ENCODE measurements around the gene NR1I3.

Gene NR1I3

GRCh38 chr1:161196521-161197451, 41.2 kb downstream of the NR1I3 start:
- DNase-seq (ENCODE audit: extremely low read depth in 1 of 2, low read depth in 1 of 2), result no peak

- no peak for DNase-seq (ENCODE audit: extremely low read depth in 1 of 2, low read depth in 1 of 2)
Measured at GRCh38 chr1:161196111-161196510, 41.9 kb downstream of the NR1I3 start.

- no peak for DNase-seq (ENCODE audit: extremely low read depth in 1 of 2, low read depth in 1 of 2)
Measured at GRCh38 chr1:161195171-161195570, 42.8 kb downstream of the NR1I3 start.

GRCh38 chr1:161193561-161194235, 44.3 kb downstream of the NR1I3 start:
- DNase-seq (ENCODE audit: extremely low read depth in 1 of 2, low read depth in 1 of 2), result no peak

- DNase-seq (ENCODE audit: extremely low read depth in 1 of 2, low read depth in 1 of 2), result peak in 1 of 2 donors; percentile 38
Measured at GRCh38 chr1:161192476-161193465, 45.2 kb downstream of the NR1I3 start.

GRCh38 chr1:161191971-161192370, 46.0 kb downstream of the NR1I3 start:
- no peak for DNase-seq (ENCODE audit: extremely low read depth in 1 of 2, low read depth in 1 of 2)

- no peak for DNase-seq (ENCODE audit: extremely low read depth in 1 of 2, low read depth in 1 of 2)
Measured at GRCh38 chr1:161190962-161191521, 47.0 kb downstream of the NR1I3 start.

GRCh38 chr1:161189036-161189435, 49.0 kb downstream of the NR1I3 start:
- no peak for DNase-seq (ENCODE audit: extremely low read depth in 1 of 2, low read depth in 1 of 2)

- no peak for DNase-seq (ENCODE audit: extremely low read depth in 1 of 2, low read depth in 1 of 2)
Measured at GRCh38 chr1:161188381-161188780, 49.6 kb downstream of the NR1I3 start.

GRCh38 chr1:161187311-161187710, 50.7 kb downstream of the NR1I3 start:
- no peak for DNase-seq (ENCODE audit: extremely low read depth in 1 of 2, low read depth in 1 of 2)

- no peak for DNase-seq (ENCODE audit: extremely low read depth in 1 of 2, low read depth in 1 of 2)
Measured at GRCh38 chr1:161185732-161186311, 52.2 kb downstream of the NR1I3 start.

GRCh38 chr1:161185282-161185682, 52.7 kb downstream of the NR1I3 start:
- DNase-seq (ENCODE audit: extremely low read depth in 1 of 2, low read depth in 1 of 2), result peak; percentile 30 to 52

GRCh38 chr1:161182214-161182613, 55.8 kb downstream of the NR1I3 start:
- DNase-seq (ENCODE audit: extremely low read depth in 1 of 2, low read depth in 1 of 2), result peak in 1 of 2 donors; percentile 30

- no peak for DNase-seq (ENCODE audit: extremely low read depth in 1 of 2, low read depth in 1 of 2)
Measured at GRCh38 chr1:161180639-161181038, 57.4 kb downstream of the NR1I3 start.

GRCh38 chr1:161179698-161180097, 58.3 kb downstream of the NR1I3 start:
- no peak for DNase-seq (ENCODE audit: extremely low read depth in 1 of 2, low read depth in 1 of 2)

Measured in activated CD8-positive, alpha-beta memory T cell treated with anti-CD3 and anti-CD28 coated beads for 1 hour (primary cell).